ENCODE data around the gene SCNN1A. TPM values are rescaled to one million over a fixed set of nuclear protein-coding genes. Genes with fewer than 3 reads are reported as not detected.

The SCNN1A gene
- total and polyA plus RNA-seq, 2 of the 13 experiments (the other 11 are each of a cell fraction or from before 2014, with no cell fraction given) = 1.5 to 14.6 TPM

DNA sequence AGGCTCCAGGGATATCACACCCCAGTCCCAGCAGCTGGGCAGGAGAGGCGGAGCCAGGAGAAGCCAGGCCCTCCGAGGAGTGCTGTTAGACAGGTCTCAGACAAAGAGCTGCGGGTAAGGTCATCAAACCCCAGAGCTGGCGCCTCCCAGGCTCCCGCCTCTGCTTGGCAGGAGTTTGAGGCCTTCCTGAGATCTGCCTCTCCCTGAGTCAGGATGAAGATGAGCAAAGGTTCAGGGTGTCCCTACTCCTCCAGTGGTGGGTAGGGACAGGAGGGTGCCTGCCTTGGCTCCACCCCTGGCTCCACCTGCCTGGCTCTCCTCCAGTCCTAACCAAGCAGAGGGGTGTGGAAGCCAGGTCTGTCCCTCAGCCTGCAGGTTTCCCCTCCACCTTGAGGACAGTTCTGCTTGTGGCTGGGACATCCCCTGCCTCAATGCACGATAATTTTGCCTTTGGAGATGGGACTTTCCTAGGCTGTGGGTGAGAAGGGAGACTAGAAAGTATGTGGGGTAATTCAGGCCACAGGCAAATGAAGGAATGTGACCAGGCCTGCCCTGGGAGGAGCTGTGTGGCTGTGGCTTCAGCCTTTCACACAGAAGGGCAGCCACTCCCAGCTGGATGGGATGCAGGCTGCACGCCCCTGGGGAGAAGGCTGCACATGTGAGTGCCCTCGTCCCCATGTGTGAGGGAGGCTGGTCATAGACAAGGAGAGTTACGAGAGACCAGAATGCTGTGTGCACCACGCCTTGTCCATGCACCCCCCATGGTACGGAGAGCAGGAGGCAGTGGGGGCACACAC lies 62.6 kb downstream of the SCNN1A start (continued):
- TF ChIP-seq ZNF468 (CRISPR knock-in tag; IDR thresholded peaks at IDR 0.05) (no peak), ZNF687 (CRISPR knock-in tag; IDR thresholded peaks at IDR 0.05) (peak; percentile 43; the same call in 1 of the 2 replicates), ZNF563 (CRISPR knock-in tag; IDR thresholded peaks at IDR 0.05) (no peak), GTF3A (CRISPR knock-in tag; conservative IDR thresholded peaks at IDR 0.05) (no peak), ZNF615 (CRISPR knock-in tag; IDR thresholded peaks at IDR 0.05; ENCODE audit: borderline replicate concordance) (no peak)

- DNase-seq (ENCODE audit: low spot score) = no peak
- ATAC-seq = no peak
- H3K4me1 ChIP-seq (ENCODE audit: insufficient read depth, low read length) = peaks cover 57% of the 10 kb centered on the region
- intact Hi-C loops (cut with micrococcal nuclease; ENCODE audit: unreplicated experiment) = no loop called here
- H3K27me3 ChIP-seq (ENCODE audit: control insufficient read depth in 1 of 2, insufficient read depth in 2 of 2, low read length in 2 of 2) = peaks cover 0 to 4% of the 10 kb centered on the region in 2 experiments; a peak in 1 of 5 replicates
- H3K79me2 ChIP-seq (ENCODE audit: insufficient read depth, low read length) = no peaks in the 10 kb centered on the region
- no peak overlapping the region for H3K4me3 ChIP-seq (replicated peaks in 1 of 3; ENCODE audit: insufficient read depth in 1 of 3, low read depth in 2 of 3, low read length in 3 of 3)
- no peak overlapping the region for H3K27ac ChIP-seq (ENCODE audit: extremely low read length, insufficient read depth, low read length)
- ChIA-PET CTCF (ENCODE audit: low intra/inter-chr PET ratio, low total read pairs) (no interaction called here), POLR2A (interaction anchor here (1.6 to 2.3 kb wide), 4 partner anchors 10 to 72 kb away, joined by 4 to 53 read pairs (median 14); partner anchors contain the start of gene LTBR)
- 0 out of 2 replicates have a peak overlapping the region, but pooled peaks have one; percentile 91 for H3K4me2 ChIP-seq (ENCODE audit: low read depth, low read length)
- H3K9me3 ChIP-seq (ENCODE audit: low read length) = no peaks in the 10 kb centered on the region
- H4K20me1 ChIP-seq (ENCODE audit: insufficient read depth, low read length) = no peaks in the 10 kb centered on the region
- no peak overlapping the region for H2AFZ ChIP-seq (ENCODE audit: low read length)
- in situ Hi-C loops (cut with HindIII; ENCODE audit: extremely low pct_ligation_motif_present, low pct_unique_long_range_greater_than_20kb) = no loop called here
- FAIRE-seq = no peak
- no peak overlapping the region for H3K9ac ChIP-seq (ENCODE audit: insufficient read depth, low read depth, low read length)
- H3K36me3 ChIP-seq (replicated peaks in 1 of 2; ENCODE audit: control insufficient read depth in 1 of 2, insufficient read depth in 2 of 2, low read length in 2 of 2) = peaks cover 2 to 26% of the 10 kb centered on the region in 2 experiments; a peak in 4 of 5 replicates
- no TSS peak for BruUV-seq (replicated peaks)
- WGBS (ENCODE audit: low lambda C conversion rate) = 87% methylated on average over 3 of the region's 8 CpGs
- TF ChIP-seq BCL3 (CRISPR knock-in tag; IDR thresholded peaks at IDR 0.05) (no peak), ZNF546 (CRISPR knock-in tag; conservative IDR thresholded peaks at IDR 0.05) (no peak), ZFAT (CRISPR knock-in tag; conservative IDR thresholded peaks at IDR 0.05) (no peak), ZNF616 (CRISPR knock-in tag; IDR thresholded peaks at IDR 0.05; ENCODE audit: low read depth) (no peak), ZKSCAN1 (IDR thresholded peaks at IDR 0.05; ENCODE audit: low read length) (no peak), RORA (CRISPR knock-in tag; IDR thresholded peaks at IDR 0.05) (no peak), POLR2AphosphoS5 (IDR thresholded peaks at IDR 0.05; ENCODE audit: low read depth, low read length) (no peak), ZNF484 (CRISPR knock-in tag; IDR thresholded peaks at IDR 0.05; ENCODE audit: borderline replicate concordance, low read depth) (no peak), SRF (IDR thresholded peaks at IDR 0.05; ENCODE audit: low read depth, low read length) (no peak)
- TF ChIP-seq, protein P1, sequence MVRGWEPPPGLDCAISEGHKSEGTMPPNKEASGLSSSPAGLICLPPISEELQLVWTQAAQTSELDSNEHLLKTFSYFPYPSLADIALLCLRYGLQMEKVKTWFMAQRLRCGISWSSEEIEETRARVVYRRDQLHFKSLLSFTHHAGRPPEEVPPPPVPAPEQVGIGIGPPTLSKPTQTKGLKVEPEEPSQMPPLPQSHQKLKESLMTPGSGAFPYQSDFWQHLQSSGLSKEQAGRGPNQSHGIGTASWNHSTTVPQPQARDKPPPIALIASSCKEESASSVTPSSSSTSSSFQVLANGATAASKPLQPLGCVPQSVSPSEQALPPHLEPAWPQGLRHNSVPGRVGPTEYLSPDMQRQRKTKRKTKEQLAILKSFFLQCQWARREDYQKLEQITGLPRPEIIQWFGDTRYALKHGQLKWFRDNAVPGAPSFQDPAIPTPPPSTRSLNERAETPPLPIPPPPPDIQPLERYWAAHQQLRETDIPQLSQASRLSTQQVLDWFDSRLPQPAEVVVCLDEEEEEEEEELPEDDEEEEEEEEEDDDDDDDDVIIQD (CRISPR knock-in tag; IDR thresholded peaks at IDR 0.05; ENCODE audit: low read depth) = no peak
Measured at GRCh38 chr12:6311822-6312528, 63.4 kb downstream of the SCNN1A start.

Measured in HepG2 (cell line).